NCI-H187 (cell line): ENCODE data around the gene SRR.
"Not testable (repeated sequence)": the region's sequence is repeated elsewhere in the genome, so short reads cannot be mapped to it uniquely, and the experiment has no call there.

ENCODE experiments used
- DNase-seq, 2 experiments: peaks; one replicate each; lab custom pipeline; 2025; lab: John Stamatoyannopoulos, UW

Gene SRR, protein sequence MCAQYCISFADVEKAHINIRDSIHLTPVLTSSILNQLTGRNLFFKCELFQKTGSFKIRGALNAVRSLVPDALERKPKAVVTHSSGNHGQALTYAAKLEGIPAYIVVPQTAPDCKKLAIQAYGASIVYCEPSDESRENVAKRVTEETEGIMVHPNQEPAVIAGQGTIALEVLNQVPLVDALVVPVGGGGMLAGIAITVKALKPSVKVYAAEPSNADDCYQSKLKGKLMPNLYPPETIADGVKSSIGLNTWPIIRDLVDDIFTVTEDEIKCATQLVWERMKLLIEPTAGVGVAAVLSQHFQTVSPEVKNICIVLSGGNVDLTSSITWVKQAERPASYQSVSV

DNA sequence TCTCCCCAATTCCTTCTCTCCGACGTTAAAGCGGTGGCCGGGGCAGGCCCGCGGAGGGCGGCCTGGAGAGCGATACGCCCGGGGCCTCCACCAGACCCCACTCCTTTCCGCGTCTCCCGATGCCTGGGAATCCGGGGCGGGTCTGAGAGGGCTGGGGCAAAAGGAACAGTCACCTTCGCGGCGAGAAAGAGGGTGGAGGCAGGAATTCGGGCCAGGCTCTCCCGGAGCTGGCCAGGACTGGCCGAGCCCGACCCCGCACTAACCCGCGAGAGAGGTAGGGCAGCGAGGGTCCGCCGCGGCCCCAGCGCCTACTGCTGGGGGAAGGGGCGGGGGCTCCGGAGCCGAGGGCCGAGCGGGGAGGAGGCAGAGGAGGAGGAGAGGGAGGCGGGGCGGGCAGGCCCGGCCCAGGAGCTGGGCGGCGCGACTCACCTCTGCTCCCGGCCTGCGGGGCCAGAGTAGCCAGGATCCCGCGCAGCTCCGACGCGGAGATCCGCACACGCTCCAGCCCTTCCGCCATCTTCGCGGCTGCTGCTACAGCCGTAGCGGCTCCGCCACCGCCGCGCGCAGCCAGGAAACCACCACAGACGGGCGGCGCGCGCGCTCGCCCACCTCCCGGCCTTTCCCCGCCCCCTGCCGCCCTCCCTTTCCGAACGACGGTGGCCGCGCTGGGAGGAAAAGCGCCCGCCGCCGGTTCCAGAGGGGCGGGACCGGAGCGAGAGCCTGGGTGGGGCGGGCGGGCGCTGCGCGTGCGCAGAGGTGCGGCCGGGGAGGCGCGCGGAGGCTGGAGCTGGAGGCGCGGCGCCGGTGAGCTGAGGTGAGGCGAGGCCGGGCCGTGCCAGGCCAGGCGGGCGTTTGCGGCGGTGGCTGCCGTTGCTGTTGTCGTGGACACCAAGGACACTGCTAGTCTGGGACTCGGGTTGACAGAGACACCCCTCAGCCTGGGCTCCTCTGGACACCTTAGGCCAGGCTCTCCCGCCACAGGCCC is at the start of gene SRR, which contains the start of gene SMG6:
TSS of gene SRR (plus strand) at position 747 of the 985 bp plus-strand sequence. CDS start 11,611 bp downstream, outside the sequence.
TSS of gene SMG6 (minus strand) at position 582 of the 985 bp plus-strand sequence. CDS start at position 517, 65 bp downstream.
- peak; percentile 32 to 76 for DNase-seq

- not testable (repeated sequence) for DNase-seq
These were observed 44.9 kb upstream of the SRR start for GRCh38 chr17:2258830-2259229.

GRCh38 chr17:2259769-2260536 is 43.8 kb upstream of the SRR start:
- DNase-seq, result no peak

- DNase-seq, result no peak
These were observed 41.6 kb upstream of the SRR start for GRCh38 chr17:2262135-2262587.

- no peak for DNase-seq
These were observed 40.3 kb upstream of the SRR start for GRCh38 chr17:2263183-2264066.

DNA sequence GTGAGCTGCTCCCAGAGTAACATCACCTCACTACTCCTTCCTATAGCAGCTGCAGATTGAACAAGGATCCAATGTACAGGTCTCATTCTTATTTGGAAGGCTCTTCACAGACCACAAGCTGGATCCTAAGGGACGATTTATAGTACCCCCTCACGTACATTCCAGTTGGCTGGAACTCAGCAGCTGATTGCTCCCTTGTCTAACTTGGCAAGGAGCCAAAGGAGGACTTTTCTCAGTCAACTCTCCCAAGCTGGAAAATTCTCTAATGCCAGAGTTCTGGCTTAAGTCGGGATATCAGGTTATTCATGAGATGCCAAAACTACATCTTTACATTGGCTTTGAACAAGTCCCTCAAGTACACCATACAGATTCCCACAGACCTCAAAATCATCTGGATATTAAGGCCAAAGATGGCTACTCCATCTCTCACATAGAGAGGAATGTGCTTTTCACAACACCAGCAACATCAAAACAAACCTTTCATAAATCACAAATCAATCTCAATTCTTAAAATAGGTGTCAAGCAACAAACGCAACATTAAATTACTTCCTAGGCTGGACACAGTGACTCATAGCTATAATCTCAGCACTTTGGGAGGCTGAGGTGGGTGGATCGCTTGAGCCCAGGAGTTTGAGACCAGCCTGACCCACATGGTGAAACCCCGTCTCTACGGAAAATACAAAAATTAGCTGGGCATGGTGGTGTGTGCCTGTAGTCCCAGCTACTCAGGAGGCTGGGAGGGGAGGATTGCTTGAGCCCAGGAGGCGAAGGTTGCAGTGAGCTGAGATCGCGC is 39.5 kb upstream of the SRR start:
- DNase-seq, result no peak

DNA sequence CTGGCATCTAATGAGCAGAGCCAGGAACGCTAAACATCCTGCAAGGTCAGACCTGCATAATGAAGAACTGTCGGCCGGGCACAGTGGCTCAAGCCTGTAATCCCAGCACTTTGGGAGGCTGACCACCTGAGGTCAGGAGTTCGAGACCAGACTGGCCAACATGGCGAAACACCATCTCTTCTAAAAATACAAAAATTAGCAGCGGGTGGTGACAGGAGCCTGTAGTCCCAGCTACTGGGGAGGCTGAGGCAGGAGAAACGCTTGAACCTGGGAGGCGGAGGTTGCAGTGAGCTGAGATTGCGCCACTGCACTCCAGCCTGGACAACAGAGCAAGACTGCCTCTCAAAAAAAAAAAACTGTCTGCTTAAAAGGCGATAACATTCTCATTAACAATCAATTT is 38.6 kb upstream of the SRR start:
- not testable (repeated sequence) for DNase-seq

DNA sequence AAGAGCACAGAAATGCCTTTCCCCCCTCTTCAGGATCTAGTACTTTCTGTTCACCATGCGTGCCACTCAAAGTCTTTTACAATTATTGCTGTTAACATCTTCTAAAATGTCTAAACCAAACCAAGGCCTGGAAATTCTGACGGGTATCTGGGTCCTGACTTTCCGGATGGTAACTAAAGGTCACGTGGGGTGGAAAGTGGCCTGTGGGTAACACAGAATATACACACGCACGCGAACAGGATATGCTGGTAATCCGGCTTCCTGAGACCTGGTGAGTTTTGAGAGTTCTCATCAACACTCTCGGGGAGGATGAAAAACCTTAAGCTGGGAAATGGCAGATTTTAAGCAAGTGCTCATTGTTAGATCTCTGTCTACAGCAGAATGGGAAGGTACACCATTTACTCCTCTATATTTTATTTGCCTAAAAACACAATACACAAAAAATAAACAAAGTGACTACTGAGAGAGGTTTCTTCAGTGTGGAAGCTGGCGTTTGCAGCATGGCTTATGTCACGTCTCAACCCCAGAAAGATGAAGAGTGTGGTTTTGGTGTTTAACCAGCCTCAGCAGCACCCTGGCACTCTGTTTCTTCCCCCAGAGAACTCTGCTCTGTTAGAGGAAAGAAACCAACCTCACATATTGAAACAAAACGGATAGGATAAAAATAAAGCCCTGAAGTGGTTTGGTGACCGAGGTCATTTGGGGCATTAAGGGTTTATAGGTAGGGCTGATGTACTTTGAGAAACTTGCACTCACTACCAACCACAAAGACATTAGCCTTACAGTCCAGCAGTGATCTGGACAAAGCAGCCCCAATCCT is 37.5 kb upstream of the SRR start:
- no peak for DNase-seq

DNA sequence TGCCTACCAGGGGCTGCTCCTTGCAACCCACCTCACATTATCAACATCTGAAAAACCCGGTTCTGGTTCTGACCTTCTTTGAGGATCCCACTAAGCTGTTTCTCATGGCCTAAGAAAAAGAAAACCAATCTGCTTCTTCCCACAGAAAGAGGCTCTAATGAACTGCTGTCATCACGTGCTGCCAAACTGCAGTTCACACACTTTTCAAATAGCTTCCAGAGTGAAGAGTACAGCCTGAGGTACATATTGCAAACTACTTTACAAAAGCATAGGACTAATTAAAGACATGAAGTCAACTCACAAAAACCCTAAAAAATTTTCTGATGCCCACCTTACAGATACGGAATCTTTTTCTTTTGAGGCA is 36.9 kb upstream of the SRR start:
- DNase-seq, result no peak

DNA sequence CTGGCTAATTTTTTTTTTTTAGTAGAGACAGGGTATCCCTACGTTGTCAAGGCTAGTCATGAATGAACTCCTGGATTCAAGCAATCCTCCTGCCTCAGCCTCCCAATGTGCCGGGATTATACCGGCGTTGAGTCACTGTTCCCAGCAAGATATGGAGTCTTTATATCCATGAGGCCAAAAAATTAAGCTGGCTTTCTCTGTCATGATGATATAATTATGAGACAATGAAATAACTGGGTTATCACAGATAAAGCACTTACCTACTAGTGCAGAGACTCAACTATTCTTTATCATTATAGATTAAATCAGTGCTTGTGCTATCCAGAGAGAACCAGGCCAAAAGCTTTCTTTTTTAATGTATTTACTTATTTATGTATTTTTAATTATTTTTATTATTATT is 36.4 kb upstream of the SRR start:
- DNase-seq, result no peak

DNA sequence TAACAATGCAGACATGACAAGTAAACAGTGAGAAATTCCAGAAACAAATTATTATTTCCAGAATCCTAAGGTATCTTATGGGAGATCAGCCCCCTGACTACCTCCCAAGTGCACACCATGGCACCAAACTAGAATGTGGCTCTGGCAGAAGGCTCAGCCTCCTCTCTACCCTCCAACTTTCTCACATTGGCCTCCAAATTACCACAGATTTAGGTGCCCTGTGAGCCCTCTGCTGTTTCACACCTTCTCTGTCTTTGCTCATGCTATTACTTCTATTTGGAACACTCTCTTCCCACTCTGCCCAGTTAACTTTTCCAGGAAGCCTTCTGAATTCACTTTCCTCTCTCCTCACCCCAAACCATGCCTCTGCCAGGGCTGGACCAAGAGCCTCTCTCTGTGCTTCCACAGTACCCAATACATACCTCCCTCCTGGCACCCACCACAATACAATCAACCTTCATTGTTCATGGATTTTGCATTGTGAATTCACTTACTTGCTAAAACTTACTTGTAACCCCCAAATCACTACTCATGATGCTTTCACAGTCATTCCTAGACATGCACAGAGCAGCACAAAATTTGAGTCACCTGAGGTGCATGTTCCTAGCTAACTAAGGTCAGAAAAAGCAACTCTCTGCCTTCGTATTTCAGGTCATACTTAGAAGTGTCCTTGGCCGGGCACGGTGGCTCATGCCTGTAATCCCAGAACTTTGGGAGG is 31.6 kb upstream of the SRR start:
- no peak for DNase-seq

- no peak for DNase-seq
These were observed 29.3 kb upstream of the SRR start for GRCh38 chr17:2274414-2274813.

GRCh38 chr17:2275722-2276121 is 28.0 kb upstream of the SRR start:
- no peak for DNase-seq

- DNase-seq, result no peak
These were observed 26.1 kb upstream of the SRR start for GRCh38 chr17:2277429-2278170.

DNA sequence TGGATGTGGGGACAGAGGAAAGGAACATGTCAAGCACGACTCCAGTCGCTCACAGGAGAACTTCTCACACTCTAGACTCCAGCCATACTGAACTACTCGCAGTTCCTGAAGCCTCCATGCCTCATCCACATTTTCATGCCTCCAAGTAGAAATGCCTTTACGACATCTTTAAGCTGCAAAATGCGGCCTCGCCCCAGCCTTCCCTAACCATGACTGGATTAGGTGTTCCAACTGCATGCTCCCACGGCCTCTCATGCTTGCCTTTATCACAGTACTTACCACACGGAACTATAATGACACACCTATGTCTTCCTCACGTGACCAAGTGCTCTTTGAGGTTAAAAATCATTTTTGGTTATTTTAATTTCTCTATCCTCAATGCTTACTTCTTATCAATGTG is 24.0 kb upstream of the SRR start:
- DNase-seq, result no peak

DNA sequence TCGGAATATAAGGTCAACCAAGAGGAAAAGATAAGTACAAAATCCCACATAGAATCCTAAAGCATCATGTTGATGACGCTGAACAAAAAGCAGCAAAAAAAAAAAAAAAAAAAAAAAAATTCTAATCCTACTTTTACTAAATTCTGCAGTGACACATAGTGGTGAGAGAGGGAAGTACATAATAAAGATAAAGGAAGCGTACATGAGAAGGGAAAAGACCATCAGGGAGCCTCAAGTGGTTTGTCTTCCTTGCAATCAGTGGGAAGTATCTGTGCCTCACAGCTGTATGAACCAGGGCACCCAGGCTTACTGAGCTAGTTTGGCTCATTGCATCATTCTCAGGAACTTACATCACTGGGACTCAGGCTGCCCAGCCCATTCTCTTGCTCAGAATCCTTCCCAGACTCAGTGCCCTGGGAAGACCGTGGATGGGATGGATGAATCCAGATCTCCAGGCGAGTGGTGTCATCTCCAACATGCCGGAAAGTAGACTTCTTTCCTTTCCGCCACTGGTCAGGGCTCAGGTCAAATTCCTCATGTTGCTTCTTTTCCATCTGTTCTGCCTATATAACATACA is 21.4 kb upstream of the SRR start:
- DNase-seq, result no peak

DNA sequence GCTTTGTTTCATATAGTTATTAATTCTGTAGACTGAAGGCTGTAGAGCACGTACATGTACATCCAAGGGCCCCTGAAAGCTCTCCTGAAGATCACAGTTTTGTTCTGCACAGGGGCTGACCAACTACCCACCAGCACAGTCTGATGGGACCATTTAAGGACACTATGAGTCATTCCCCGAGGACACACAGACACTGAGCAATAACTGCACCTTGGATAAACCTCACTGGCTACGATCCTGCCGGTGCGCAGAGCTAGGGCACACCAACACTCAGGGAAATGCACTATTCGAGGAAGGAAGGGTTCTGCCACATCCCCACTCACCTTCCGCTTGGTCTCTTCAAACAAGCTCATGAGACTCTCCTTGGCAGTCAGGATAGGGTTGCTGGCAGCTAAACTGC is 20.4 kb upstream of the SRR start:
- no peak for DNase-seq
